GM19324 (cell line): ENCODE measurements around the gene GSTP1.
A peak's percentile ranks its signal among the peaks of the same experiment; 100 is the strongest.

Source experiments
- ATAC-seq: cut with Tn5 transposase; IDR thresholded peaks from one replicate; pipeline ENCODE4 v1.9.1; 2021; ENCODE audit warnings: mild to moderate bottlenecking, moderate library complexity; ENCODE audit not compliant: unreplicated experiment, low FRiP score

The GSTP1 gene

DNA sequence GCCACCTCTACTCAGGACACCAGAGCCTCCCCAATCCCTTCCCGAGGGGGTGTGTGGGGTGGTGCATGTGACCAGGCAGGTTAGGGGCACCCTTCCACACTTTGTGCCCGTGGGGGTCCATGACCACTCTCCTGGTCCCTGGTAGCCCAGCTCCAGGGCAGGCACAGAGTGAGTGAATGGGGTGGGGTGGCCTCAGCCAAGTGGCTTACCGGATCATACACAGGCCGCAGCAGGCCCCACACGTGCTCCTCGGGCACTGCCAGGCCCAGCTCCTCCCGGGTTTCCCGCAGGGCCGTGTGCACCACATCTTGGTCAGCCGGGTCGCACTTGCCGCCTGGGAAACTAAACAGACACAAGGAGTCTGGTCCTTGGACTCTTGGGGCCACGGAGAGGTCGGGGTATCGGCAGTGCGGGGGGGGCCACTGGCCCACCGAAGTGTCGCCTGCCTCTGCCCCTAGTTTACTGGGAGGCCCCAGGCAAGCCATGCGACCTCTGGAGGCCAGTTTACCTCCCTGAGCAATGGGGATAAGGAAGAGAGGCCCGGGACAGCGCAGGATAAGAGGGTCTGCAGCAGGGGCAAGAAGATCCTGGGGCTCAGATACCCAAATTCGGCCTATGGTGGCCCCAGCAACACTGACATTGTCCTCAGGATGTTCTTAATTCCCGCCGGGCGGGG lies 45.2 kb downstream of the GSTP1 start:
- no peak for ATAC-seq

DNA sequence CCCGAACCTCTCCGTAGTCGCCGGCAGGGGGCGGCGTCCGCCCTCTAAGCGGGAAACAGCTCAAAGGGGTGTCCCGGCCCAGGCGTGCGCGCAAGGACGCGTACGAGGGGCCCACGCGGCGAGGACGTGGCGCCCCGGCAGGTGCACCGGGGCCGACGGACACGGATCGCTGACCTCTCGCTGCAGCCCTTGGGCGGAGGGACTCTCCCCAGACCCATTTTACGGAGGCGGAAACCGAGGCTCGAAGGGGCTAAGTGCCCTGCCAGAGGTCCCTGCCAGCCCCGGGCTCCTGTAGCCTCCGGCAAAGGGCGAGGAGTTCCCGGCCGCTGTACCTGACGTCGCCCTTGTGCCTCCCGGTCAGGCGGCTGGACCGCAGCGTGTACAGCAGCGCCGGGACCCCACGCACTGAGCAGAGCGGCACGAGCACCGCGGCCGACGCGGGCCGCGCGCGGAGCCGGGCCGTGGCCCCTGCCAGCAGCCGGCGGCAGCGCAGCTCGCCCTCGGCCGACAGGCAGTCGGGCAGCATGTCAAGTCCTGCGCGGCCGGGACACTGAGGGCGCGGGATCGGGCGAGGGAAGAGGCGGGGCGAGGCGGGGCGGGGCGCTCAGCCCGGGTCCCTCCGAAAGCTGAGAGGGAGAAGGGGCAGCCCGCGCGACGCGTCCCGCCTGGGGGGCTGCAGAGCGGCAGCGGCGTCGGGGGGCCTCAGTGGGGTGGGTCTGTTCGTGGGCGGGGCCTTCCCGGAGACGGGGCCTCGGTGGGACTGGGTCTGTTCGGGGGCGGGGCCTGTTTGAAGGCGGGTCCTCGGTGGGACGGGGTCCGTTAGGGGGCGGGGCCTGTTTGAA lies 46.0 kb downstream of the GSTP1 start, which contains the start of gene NUDT8:
Gene NUDT8, minus strand, starts transcription at position 552 of the 842 bp plus-strand sequence. Its CDS starts 26 bp downstream, at position 526.
- ATAC-seq = peak; percentile 43

DNA sequence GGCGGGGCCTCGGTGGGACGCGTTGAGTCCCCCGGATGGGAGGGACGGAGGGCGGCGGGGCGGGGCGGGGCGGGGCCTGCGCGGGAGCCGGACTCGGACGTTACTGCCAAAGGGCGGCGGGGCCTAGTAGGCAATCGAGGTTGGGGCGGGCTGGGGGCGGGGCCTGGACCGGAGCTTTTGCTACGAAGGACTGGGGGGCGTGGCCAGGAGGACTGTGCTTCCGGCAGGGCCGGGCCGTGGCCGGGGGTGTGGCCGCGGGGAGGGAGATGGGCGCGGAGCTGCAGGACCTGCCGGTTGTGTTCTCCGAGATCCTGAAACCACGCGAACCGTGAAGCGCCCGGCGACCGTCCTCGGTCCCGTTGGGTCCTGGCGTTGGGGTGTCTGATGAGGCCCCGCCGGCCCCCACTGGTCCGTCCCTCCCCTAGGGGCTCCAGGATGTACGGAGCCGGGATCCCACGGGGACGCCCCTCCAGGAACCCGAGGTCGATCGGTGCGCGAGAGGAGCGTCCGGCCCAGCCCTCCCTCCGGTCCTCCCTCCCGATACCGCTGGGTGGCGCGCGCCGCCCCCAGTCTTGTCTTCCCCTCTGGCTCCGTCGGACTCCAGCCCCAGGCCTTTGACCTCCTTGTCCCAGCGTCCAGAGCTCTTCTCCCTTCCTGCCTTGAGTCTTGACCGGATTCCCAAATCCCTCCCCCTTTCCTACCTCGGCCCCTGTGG lies 46.8 kb downstream of the GSTP1 start:
- ATAC-seq = peak; percentile 64

DNA sequence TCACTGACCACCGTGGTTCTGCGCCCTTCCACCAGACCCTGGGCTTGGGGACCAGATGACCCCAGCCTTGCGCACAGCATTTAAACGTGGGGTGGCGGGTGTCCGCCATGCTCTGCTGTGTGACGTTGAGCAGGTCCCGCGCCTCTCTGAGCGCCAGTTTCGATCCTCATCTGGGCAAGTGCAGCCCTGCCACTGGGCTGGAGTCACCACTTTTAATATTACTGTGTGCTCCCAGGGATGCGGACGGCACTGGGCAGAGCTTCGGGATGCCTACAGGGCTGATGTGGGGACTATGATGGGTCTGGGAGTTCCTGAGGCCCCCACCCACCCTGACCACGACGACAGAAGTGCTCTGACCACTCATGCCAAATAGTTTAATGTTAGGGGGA lies 47.3 kb downstream of the GSTP1 start:
- ATAC-seq = no peak

DNA sequence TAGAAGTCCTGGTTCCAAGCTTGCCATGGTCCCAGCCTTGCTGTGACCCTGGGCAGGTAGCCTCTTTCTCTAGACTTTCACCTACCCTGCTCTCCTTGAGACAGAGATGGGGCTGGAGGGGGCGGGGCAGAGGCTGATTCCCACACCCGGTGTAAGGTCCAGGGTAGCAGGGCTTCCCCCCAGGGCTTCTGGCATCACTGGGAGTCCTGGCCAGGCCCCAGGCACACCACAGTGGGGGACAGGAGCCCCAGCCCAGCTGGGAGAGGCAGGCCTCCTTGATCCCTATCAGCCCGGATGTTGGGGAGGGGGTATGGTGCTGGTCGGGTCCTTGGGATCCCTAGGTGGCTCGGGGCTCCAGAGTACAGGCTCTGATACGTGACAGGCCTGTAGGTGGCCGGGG lies 47.8 kb downstream of the GSTP1 start:
- ATAC-seq = no peak

DNA sequence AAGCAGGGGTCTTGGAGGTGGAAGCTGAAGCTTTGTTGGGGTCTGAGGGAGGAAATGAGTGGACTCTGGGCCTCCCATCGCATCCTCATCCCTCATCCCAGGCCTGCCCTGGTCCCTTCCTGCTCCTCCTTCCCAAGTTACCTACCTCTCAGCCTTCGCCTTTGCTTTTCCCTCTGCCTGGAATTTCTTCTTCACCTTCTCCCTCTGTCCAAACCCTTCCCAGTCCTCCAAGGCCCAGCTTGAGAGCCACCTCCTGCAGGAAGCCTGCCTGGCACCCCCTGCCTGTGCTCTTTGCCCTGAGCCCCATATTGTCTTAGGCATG lies 48.2 kb downstream of the GSTP1 start:
- no peak for ATAC-seq

DNA sequence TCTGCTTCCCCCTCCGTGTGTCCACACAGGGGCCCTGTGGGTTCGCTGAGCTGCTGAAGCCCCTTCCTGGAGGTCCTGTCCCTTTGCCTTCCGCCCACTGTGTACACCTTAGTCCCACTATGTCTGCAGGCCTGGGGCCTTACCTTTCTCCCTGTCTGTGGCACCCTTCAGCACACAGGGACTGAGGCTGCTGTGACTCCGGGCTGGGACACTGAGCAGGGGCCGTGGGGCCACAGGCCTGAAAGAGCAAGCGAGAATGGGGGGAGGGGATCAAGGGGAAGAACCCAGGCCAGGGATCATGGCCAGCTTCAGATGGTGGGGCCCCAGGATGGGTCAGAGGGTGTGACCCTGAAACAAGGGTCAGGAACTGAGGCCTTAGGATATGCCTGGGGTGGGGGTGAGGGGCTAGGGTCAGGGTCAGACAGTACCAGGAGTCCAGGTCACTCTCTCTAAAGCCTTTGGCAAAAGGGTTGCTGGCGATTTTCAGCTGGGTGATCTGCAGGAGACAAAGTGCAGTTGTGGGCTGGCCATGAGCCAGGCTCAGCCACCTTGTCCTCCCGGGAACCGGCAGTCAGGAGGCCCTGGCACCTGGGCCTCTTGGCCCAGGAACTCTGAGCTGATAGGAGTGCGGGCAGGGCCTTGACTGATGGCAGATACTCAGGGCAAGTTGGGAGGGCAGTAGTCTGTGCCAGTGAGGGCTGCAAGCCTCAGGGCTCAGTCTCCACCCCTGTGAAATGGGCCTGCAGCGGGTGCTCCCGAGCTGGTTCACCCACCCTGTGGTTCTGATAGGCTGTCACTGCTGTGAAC lies 48.8 kb downstream of the GSTP1 start:
- no peak for ATAC-seq

DNA sequence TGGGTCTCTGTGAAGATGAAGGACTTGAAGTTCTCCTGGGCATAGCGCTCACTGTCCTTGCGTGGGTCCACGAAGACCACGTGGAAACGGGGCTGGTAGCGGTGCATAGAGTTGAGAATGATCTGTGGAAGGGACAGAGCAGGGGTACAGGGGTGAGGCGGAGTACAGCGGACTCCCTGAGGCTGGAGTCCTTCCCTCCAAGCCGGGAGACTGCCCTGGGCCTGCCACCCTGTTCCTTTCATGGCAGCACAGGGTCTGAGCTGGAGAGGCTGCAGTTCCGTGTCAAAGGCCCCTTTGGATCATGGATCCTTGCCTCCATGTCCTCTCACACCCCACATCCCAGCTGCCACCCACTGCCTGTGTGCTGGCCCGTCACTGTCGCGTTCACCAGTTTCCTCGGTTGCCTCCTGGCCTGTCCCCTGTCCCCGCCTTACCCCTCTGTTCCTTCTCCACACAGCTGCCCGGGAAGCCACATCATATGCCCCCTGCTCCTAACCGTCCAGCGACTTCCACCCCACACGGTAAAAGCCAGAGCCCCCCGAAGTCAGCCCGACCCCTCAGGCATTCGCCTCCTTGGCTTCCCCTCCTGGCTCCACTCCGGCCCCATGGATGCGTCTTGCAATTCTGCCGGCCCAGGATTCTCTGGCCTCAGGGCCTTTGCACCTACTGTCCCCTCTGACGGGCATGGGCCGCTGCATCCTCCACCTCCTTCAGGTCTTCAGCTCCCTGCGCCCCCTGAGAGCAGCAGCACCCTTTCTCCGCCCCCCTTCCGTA lies 49.6 kb downstream of the GSTP1 start:
- ATAC-seq = no peak

DNA sequence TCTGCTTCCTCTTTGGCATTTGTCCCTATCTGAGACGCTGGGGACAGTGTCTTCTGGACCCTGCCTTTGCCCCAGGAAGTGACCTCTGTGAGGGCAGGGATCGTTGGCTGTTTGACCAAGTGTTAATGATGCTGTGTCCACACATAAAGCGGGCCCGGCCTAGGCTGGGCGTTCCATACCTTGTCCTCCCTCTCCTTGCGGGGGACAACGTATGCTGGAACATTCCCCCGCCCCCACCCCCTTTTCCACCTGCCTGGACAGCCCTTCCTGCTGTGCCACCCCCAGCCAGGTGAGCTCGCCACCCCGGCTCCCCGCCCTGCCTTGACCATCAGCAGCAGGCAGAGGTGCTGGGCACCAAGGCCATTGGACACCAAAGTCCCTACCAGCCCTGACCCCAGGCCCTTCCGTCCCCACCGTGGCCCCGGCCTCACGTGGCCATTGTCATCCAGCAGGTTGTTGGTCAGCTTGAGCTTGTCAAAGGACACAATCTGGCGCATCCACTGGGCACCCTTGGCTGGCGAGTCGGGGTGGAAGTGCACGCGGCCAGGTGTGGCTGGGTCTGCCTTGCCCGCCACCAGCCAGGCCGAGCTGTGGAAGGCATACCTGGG lies 50.2 kb downstream of the GSTP1 start:
- ATAC-seq = no peak

DNA sequence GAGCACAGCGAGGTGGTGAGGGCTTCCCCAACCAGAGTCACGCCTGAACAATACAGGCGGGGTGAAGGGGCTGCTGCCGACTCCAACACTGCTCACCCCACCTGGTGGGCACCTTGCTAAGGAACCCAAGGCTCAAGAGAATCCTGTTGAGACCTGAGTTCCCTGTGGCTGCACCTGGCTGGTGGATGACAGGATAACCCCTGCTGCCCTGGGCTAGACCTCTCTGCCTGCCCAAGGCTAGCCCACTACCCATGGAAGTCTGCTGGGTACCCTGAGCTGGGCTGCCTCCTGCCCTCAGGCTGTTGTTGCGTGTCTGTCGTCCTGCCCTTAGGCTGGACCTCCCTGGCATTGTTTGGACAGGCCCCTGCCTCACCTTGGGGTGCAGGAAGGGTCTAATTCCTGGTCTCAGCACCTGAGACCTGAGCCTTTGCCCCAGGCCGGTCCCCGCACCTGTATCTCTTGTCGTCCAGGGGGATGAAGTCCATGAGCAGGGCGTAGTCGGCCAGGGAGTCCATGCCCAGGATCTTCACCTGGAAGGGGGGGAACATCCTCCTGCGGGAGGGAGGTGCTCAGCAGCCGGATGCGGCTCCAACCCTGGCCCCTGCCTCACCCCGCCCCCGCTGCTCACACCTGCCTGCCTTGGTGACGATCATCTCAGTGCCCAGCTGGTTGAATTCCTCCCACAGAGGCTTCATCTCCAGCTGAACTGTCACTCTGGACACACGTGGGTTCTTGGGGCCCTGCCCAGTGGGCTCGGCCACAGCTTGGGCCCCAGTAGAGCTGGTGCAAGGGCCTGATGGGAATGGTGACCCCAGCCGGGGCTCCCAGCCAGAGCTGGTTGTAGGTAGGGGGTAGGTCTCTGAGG lies 51.0 kb downstream of the GSTP1 start:
- no peak for ATAC-seq

DNA sequence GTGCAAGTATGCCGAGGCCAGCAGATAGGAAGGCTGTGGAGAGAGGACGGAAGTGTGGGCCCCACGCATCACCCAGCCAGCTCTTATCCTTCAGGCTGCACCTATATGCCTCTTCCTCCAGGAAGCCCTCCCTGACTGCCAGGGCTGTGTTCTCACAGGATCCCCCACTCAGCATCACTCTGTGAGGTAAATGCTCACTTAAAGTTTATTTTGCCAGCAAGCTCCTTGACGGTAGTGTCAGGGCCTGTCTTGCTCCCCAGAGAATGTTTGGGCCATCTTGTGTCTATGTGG lies 51.6 kb downstream of the GSTP1 start:
- ATAC-seq = no peak
